ENCODE data around the gene CARD14. TPM values are rescaled to one million over a fixed set of nuclear protein-coding genes. Genes with fewer than 3 reads are reported as not detected.

The CARD14 gene
- total RNA-seq, 8 experiments from 2014 or later = 0.50 to 6.1 (median 2.0) TPM

- WGBS, 10 experiments = no CpG with 5 or more reads among the region's 77 CpGs
- Histone ChIP-seq H3K4me3 (peak within 1 kb of the TSS; percentile 70 to 98 (median 78)), H3K4me1 (replicated peaks in 1 of 2) (peaks cover 10 to 12% of the 10 kb centered on the region in 2 donors), H3K27ac (peak within 1 kb of the TSS; percentile 51 to 57)
- ATAC-seq (replicated peaks in 6 of 8) = peak; percentile 71 to 90 (median 84)
- in situ Hi-C loops (cut with MboI; ENCODE audit: low pct_unique_long_range_greater_than_20kb in 2 of 9, low sequenced_read_pairs in 9 of 9, unreplicated experiment in 9 of 9) = no loop called here
Measured at GRCh38 chr17:80220054-80220735, 50.4 kb downstream of the CARD14 start, which contains the start of the genes SGSH and SLC26A11. SGSH (minus strand) TSS chr17:80220333; CDS start chr17:80220313, 20 bp downstream. SLC26A11 (plus strand) TSS chr17:80220427; CDS start chr17:80221561, 1,134 bp downstream.

GRCh38 chr17:80220736-80221215, 50.9 kb downstream of the CARD14 start:
- Histone ChIP-seq H3K27ac (peak overlapping the region in 1 of 2 donors; percentile 54), H3K4me3 (peak overlapping the region; percentile 70 to 98 (median 78)), H3K4me1 (replicated peaks in 1 of 2) (peaks cover 10 to 12% of the 10 kb centered on the region in 2 donors)
- ATAC-seq (replicated peaks in 6 of 8) = peak; percentile 20 to 58 (median 50)
- in situ Hi-C loops (cut with MboI; ENCODE audit: low pct_unique_long_range_greater_than_20kb in 2 of 9, low sequenced_read_pairs in 9 of 9, unreplicated experiment in 9 of 9) = no loop called here
- WGBS, 10 experiments = 0 to 12% methylated on average over 2 to 5 of the region's 41 CpGs; no CpG with 5 or more reads in 8 of the 10 experiments

GRCh38 chr17:80221351-80222105, 51.7 kb downstream of the CARD14 start:
- 73 to 93% (median 82%) methylated on average over 2 to 6 of the region's 29 CpGs; no CpG with 5 or more reads in 3 of the 10 experiments for WGBS, 10 experiments
- H3K4me3 ChIP-seq = peak overlapping the region; percentile 70 to 98 (median 78)
- in situ Hi-C loops (cut with MboI; ENCODE audit: low pct_unique_long_range_greater_than_20kb in 2 of 9, low sequenced_read_pairs in 9 of 9, unreplicated experiment in 9 of 9) = no loop called here
- peaks cover 10 to 12% of the 10 kb centered on the region in 2 donors for H3K4me1 ChIP-seq (replicated peaks in 1 of 2)
- no peak overlapping the region for H3K27ac ChIP-seq
- no peak for ATAC-seq (replicated peaks in 6 of 8)

- no peak for ATAC-seq (replicated peaks in 6 of 8)
- in situ Hi-C loops (cut with MboI; ENCODE audit: low pct_unique_long_range_greater_than_20kb in 2 of 9, low sequenced_read_pairs in 9 of 9, unreplicated experiment in 9 of 9) = no loop called here
- WGBS, 10 experiments = 40 to 100% (median 94%) methylated on average over 1 to 10 of the region's 18 CpGs; no CpG with 5 or more reads in 3 of the 10 experiments
- no peak overlapping the region for H3K4me3 ChIP-seq
- H3K27ac ChIP-seq = no peak overlapping the region
- H3K4me1 ChIP-seq (replicated peaks in 1 of 2) = peaks cover 10 to 12% of the 10 kb centered on the region in 2 donors
Measured at GRCh38 chr17:80222376-80223141, 52.7 kb downstream of the CARD14 start.

DNA sequence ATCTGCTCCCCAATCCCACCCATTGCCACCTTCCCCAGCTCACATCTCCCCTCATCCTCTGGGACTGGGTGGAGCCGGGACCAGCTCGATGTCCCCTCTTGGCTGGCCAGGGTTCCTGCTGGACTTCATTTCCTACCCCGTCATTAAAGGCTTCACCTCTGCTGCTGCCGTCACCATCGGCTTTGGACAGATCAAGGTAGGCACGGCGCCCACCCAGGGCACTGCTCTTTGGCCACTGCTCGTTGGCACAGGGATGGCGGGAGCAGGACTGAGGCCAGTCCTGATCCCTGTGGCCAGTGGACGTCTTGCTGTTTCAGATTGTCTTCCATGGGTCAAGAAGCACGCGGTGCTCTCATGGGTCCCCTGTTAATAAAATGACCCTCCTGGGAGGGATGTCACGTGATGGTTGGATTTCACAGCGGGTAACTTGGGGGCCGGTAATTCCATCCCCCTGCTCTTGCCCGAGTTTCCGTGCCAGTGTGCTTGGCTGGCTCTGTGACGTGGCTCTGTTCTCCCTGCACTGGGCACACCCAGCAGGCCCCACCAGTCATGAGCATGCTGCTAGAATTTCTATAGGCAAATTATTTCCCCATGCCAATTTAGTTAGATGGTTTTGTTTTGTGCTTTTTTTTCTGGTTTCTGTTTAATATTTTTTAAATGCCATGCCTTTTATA, 53.4 kb downstream of the CARD14 start:
- 60 to 100% (median 90%) methylated on average over 1 to 5 of the region's 18 CpGs; no CpG with 5 or more reads in 2 of the 10 experiments for WGBS, 10 experiments
- no peak for ATAC-seq (replicated peaks in 6 of 8)
- in situ Hi-C loops (cut with MboI; ENCODE audit: low pct_unique_long_range_greater_than_20kb in 2 of 9, low sequenced_read_pairs in 9 of 9, unreplicated experiment in 9 of 9) = no loop called here
- peaks cover 10 to 12% of the 10 kb centered on the region in 2 donors for H3K4me1 ChIP-seq (replicated peaks in 1 of 2)
- H3K4me3 ChIP-seq = no peak overlapping the region
- H3K27ac ChIP-seq = no peak overlapping the region

DNA sequence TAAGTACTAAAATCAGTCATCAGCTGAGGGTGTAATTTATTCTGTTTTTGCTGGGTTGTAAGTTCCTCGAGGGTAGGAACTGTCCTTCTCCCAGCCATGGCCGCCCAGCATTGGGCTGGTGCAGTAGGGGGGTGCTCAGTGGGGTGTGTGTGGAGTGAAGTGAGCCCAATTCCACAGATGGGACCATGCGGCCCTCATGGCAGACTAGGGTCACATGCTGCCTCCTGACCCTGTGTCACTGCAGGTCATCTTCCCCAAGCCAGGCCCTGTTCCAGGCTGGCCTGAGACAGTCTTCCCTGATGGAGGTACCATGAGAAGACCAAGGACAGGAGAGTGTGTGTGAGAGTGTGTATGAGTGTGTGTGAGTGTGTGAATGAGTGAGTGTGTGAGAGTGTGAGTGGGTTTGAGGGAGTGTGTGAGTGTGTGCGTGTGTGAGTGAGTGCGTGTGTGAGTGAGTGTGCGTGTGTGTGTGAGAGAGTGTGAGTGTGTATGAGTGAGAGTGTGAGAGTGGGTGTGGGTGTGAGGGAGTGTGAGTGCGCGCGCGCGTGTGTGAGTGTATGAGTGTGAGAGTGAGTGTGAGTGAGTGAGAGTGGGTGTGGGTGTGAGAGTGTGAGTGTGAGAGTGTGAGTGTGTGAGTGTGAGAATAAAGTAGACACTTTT, 54.1 kb downstream of the CARD14 start:
- 67 to 100% (median 82%) methylated on average over 2 to 10 of the region's 11 CpGs; no CpG with 5 or more reads in 1 of the 10 experiments for WGBS, 10 experiments
- in situ Hi-C loops (cut with MboI; ENCODE audit: low pct_unique_long_range_greater_than_20kb in 2 of 9, low sequenced_read_pairs in 9 of 9, unreplicated experiment in 9 of 9) = no loop called here
- no peak for ATAC-seq (replicated peaks in 6 of 8)

GRCh38 chr17:80224683-80225082, 54.9 kb downstream of the CARD14 start:
- Histone ChIP-seq H3K4me3 (no peak overlapping the region), H3K4me1 (replicated peaks in 1 of 2) (peaks cover 6 to 8% of the 10 kb centered on the region in 2 donors), H3K27ac (no peak overlapping the region)
- no peak for ATAC-seq (replicated peaks in 6 of 8)
- in situ Hi-C loops (cut with MboI; ENCODE audit: low pct_unique_long_range_greater_than_20kb in 2 of 9, low sequenced_read_pairs in 9 of 9, unreplicated experiment in 9 of 9) = no loop called here
- 100% methylated on average over 2 of the region's 6 CpGs; no CpG with 5 or more reads in 9 of the 10 experiments for WGBS, 10 experiments

More for the DNA sequence above, 54.1 kb downstream of the CARD14 start:
- H3K4me1 ChIP-seq (replicated peaks in 1 of 2) = peaks cover 10 to 12% of the 10 kb centered on the region in 2 donors
- H3K4me3 ChIP-seq = no peak overlapping the region
- no peak overlapping the region for H3K27ac ChIP-seq

DNA sequence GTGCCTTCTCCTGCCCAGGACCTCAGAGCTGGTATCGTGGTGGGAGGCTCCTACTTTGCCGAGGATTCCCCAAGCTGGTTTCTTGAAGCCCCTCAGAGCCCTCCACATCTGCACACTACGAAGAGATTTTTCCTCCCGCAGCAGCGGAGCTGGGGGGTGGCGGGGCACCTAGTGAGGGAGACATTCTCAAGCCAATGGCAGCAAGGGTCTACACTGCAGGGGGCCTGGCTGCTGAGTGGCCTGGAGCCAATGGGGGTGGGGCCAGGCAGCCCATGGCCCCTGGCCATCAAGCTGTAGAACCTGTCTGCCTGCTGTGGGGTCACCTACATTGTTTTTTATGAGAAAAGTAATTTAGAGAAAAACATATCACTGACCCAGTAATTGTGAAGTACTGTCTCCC, 55.4 kb downstream of the CARD14 start:
- Histone ChIP-seq H3K4me3 (no peak overlapping the region), H3K27ac (no peak overlapping the region), H3K4me1 (replicated peaks in 1 of 2) (peaks cover 6 to 8% of the 10 kb centered on the region in 2 donors)
- WGBS, 10 experiments = 70% methylated on average over 2 of the region's 6 CpGs; no CpG with 5 or more reads in 9 of the 10 experiments
- in situ Hi-C loops (cut with MboI; ENCODE audit: low pct_unique_long_range_greater_than_20kb in 2 of 9, low sequenced_read_pairs in 9 of 9, unreplicated experiment in 9 of 9) = no loop called here
- no peak for ATAC-seq (replicated peaks in 6 of 8)

DNA sequence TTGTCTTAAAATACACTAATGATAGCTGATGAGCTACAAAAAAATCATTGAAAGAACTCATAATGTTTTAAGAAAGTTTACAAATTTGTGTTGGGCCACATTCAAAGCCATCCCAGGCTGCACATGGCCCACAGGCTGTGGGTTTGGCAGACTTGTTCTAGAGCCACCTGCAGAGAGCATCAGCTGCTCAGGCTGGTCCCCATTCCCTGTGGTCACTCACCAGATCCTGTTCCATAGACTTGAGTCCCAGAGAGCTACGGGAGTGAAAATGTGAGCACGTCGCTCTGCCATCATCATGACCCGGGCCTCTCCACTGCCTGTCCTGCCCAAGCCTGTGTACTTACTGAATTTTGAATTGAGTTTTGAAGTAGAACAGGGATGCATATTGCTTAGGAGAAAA, 57.3 kb downstream of the CARD14 start:
- WGBS, 10 experiments = 93 to 100% (median 96%) methylated on average over 3 to 4 of the region's 4 CpGs; no CpG with 5 or more reads in 7 of the 10 experiments
- Histone ChIP-seq H3K4me3 (no peak overlapping the region), H3K27ac (no peak overlapping the region), H3K4me1 (replicated peaks in 1 of 2) (no peaks in the 10 kb centered on the region)
- ATAC-seq (replicated peaks in 6 of 8) = no peak
- in situ Hi-C loops (cut with MboI; ENCODE audit: low pct_unique_long_range_greater_than_20kb in 2 of 9, low sequenced_read_pairs in 9 of 9, unreplicated experiment in 9 of 9) = no loop called here

- no peaks in the 10 kb centered on the region for H3K4me1 ChIP-seq (replicated peaks in 1 of 2)
- no peak overlapping the region for H3K27ac ChIP-seq
- no peak for ATAC-seq (replicated peaks in 6 of 8)
- 64 to 96% (median 91%) methylated on average over 2 to 5 of the region's 11 CpGs; no CpG with 5 or more reads in 6 of the 10 experiments for WGBS, 10 experiments
- in situ Hi-C loops (cut with MboI; ENCODE audit: low pct_unique_long_range_greater_than_20kb in 2 of 9, low sequenced_read_pairs in 9 of 9, unreplicated experiment in 9 of 9) = no loop called here
- no peak overlapping the region for H3K4me3 ChIP-seq
Measured at GRCh38 chr17:80227666-80228065, 57.8 kb downstream of the CARD14 start.

DNA sequence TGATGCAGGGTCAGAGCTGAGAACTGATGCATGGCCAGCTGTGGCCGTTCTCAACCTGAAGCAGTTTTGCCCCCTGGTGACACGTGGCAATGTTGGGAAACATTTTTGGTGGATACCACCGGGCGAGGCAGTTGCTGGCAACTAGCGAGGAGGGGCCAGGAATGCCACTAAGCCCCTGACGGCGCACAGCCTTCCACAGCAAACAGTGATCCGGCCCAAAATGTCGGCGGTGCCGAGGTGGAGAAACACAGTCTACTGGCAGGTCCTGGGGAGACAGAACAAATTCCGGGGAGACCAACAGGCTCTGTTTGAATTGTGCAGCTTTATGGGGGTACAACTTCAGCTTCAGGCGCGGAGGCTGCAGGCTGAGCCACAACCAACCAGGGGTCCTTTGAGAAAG, 58.6 kb downstream of the CARD14 start:
- ATAC-seq (replicated peaks in 6 of 8) = no peak
- 40 to 100% (median 90%) methylated on average over 1 to 13 of the region's 14 CpGs; no CpG with 5 or more reads in 3 of the 10 experiments for whole genome bisulfite sequencing, 10 experiments
- no peak overlapping the region for H3K27ac ChIP-seq
- H3K4me3 ChIP-seq = no peak overlapping the region
- H3K4me1 ChIP-seq (replicated peaks in 1 of 2) = no peaks in the 10 kb centered on the region
- in situ Hi-C loops (cut with MboI; ENCODE audit: low pct_unique_long_range_greater_than_20kb in 2 of 9, low sequenced_read_pairs in 9 of 9, unreplicated experiment in 9 of 9) = no loop called here

- WGBS, 10 experiments = 73 to 100% (median 92%) methylated on average over 1 to 2 of the region's 4 CpGs; no CpG with 5 or more reads in 5 of the 10 experiments
- Histone ChIP-seq H3K27ac (no peak overlapping the region), H3K4me1 (replicated peaks in 1 of 2) (no peaks in the 10 kb centered on the region), H3K4me3 (no peak overlapping the region)
- no peak for ATAC-seq (replicated peaks in 6 of 8)
- in situ Hi-C loops (cut with MboI; ENCODE audit: low pct_unique_long_range_greater_than_20kb in 2 of 9, low sequenced_read_pairs in 9 of 9, unreplicated experiment in 9 of 9) = no loop called here
Measured at GRCh38 chr17:80229011-80229410, 59.2 kb downstream of the CARD14 start.
